ENCODE measurements around the gene AAK1.

DNA sequence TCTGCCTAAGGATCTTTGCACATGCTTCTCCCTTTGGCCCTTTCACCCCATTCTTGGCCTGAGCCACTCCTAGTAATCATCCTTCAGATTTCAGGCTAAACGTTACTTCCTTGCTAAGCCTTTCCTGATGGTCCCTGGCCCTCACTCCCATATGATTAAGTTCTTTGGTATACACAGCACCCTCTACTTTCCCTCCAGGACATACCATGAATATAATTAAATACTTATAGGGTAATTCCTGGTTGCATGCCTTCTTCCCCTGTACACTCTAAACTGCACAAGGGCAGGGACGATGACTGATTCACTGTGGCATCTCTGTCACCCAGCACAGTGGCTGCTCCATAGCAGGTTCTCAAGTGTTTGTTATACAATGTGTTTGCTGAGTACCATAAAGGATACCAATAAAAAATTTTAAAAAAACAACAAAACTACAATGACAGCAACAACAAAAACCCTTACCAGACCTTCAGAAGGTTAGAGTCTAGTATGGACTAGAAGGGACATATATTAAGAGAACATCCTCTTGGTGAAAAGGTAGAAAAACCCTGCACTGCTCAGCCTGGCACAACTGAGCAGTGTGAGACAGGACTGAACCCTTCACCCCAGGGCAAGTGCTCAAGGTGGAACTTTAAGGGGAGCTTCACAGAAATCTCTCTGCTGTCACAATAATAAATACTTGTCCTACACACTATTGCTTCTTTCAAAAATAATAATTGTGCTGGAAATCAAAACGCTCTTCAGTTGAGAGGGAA lies 76.2 kb downstream of the AAK1 start:
- TF ChIP-seq RAD21 (IDR thresholded peaks at IDR 0.05; ENCODE audit: low read depth) (no peak), TEAD4 (IDR thresholded peaks at IDR 0.05) (no peak), TAF1 (IDR thresholded peaks at IDR 0.05; ENCODE audit: low read depth) (no peak), CREB1 (IDR thresholded peaks at IDR 0.05; ENCODE audit: low read depth) (no peak)
- TF ChIP-seq, protein P1, sequence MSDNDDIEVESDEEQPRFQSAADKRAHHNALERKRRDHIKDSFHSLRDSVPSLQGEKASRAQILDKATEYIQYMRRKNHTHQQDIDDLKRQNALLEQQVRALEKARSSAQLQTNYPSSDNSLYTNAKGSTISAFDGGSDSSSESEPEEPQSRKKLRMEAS (IDR thresholded peaks at IDR 0.05), result no peak

Data from Ishikawa (cell line).